ENCODE data around the gene FIS1. TPM values are rescaled to one million over a fixed set of nuclear protein-coding genes. Genes with fewer than 3 reads are reported as not detected.

Gene FIS1
- total and polyA plus RNA-seq, 3 experiments from 2014 or later: 137 to 206 (median 139) TPM

- no peaks in the 10 kb centered on the region for H3K36me3 ChIP-seq (ENCODE audit: insufficient read depth, low read length)
- no peaks in the 10 kb centered on the region for H3K9me3 ChIP-seq (ENCODE audit: low read length)
- peak in 1 of 5 donors; percentile 6 for DNase-seq
- ChIA-PET CTCF (interaction anchor here (1.1 to 7.8 kb wide), 10 partner anchors 10 to 327 kb away, joined by 3 to 69 read pairs (median 5); partner anchors contain the start of genes FIS1 and UFSP1), POLR2A (interaction anchor here (1.2 to 3.0 kb wide), 4 partner anchors 20 to 1116 kb away, joined by 3 to 28 read pairs (median 3); partner anchors contain the start of genes FIS1, MCM7 and SRRT)
- Mint-ChIP-seq H3K4me3 (peak overlapping the region; percentile 90 to 98 (median 97)), H3K4me1 (peaks cover 29 to 51% (median 50%) of the 10 kb centered on the region in 3 donors), H3K9me3 (peaks cover 0 to 3% (median 0%) of the 10 kb centered on the region in 5 donors), H3K27me3 (peaks cover 0 to 4% of the 10 kb centered on the region in 2 donors), H3K27ac (peak overlapping the region; percentile 21 to 97 (median 90)), H3K36me3 (peaks cover 0 to 48% (median 0%) of the 10 kb centered on the region in 3 donors)
- peak overlapping the region; percentile 76 for H3K27ac ChIP-seq (ENCODE audit: low read depth, low read length)
- no peaks in the 10 kb centered on the region for H3K27me3 ChIP-seq (ENCODE audit: insufficient read depth, low read length, poor library complexity, severe bottlenecking)
- H3K4me3 ChIP-seq (ENCODE audit: low read length): peak overlapping the region; percentile 82
- H3K4me1 ChIP-seq (ENCODE audit: insufficient read depth, low read length): peaks cover 25% of the 10 kb centered on the region
Observed at GRCh38 chr7:101216860-101217387, 28.0 kb downstream of the FIS1 start.

DNA sequence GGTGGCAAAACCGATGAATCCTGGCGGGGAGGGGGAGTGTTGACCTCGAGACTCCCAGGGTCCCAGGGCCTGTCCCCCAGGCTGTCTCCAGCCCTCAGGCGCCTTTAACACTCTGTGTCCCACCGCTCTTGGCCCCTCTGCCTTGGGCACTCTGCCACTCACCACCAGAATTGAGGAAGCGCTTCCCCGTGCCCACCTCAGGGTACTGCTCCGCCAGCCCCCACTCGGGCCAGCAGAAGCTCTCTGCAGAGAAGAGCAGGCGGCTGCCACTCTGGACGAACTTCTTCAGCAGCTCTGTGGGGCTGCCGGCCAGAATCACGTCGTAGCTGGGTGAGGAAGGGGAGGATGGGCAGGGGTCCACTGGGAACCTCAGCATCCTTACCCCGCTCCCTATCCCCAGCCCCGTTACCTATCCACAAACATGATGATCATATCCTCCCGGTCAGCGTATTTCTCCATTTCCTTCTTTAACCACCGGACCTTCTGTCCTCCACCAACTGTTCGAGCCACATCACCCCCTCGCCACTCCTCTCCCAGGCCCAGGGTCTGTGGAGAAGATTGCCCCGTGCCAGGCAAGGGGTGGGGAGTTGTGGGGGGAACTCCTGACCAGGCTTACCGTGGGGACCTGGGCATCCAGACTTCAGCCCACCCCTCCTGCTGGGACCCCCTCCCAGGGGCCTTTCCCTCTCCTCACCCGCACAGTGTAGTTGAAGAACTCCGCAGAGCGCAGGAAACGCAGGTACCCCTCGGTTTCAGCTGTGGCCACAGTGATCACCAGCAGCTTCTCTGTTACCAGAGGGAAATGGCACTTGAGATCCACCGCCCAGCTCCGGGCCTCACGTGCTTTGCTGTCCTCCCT is 28.7 kb downstream of the FIS1 start:
- H3K4me1 Mint-ChIP-seq: peaks cover 25 to 50% (median 44%) of the 10 kb centered on the region in 3 donors
- ChIA-PET POLR2A (interaction anchor here (1.2 to 3.0 kb wide), 2 partner anchors 28 to 341 kb away, joined by 3 to 28 read pairs; partner anchors contain the start of genes FIS1 and SRRT), CTCF (interaction anchor here (2.1 to 7.8 kb wide), 4 partner anchors 23 to 72 kb away, joined by 6 to 69 read pairs (median 13); partner anchors contain the start of gene FIS1)
- Histone ChIP-seq H3K36me3 (ENCODE audit: insufficient read depth, low read length) (no peaks in the 10 kb centered on the region), H3K27ac (ENCODE audit: low read depth, low read length) (peak overlapping the region; percentile 76), H3K27me3 (ENCODE audit: insufficient read depth, low read length, poor library complexity, severe bottlenecking) (no peaks in the 10 kb centered on the region), H3K4me1 (ENCODE audit: insufficient read depth, low read length) (peaks cover 25% of the 10 kb centered on the region), H3K4me3 (ENCODE audit: low read length) (peak overlapping the region; percentile 82), H3K9me3 (ENCODE audit: low read length) (no peaks in the 10 kb centered on the region)
- DNase-seq: no peak
- peak overlapping the region; percentile 79 to 98 (median 96) for H3K4me3 Mint-ChIP-seq
- peaks cover 0 to 47% (median 0%) of the 10 kb centered on the region in 3 donors for H3K36me3 Mint-ChIP-seq
- H3K27ac Mint-ChIP-seq: peak overlapping the region; percentile 21 to 96 (median 76)
- H3K9me3 Mint-ChIP-seq: peaks cover 0 to 3% (median 0%) of the 10 kb centered on the region in 5 donors
- H3K27me3 Mint-ChIP-seq: peaks cover 0 to 4% of the 10 kb centered on the region in 2 donors

DNA sequence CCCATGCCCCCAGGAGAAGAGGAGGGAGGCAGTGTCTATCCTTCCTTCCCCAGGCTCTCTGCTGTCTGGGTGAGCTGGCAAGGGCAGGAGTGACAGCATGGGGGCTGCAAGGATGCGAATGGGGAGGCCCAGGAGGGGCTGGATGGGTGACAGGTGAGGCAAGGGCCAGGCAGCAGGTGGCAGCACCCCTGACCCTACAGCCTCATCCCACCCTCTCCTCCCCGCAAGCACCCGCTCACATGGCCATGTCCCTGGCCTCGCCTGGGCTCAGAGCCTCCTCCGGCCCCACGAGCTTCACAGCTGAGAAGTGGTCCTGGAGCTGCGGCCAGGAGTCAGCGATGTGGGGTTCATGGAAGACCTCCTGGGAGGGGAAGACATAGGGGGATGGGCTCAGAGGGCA is 32.9 kb downstream of the FIS1 start:
- Histone ChIP-seq H3K36me3 (ENCODE audit: insufficient read depth, low read length) (no peaks in the 10 kb centered on the region), H3K27me3 (ENCODE audit: insufficient read depth, low read length, poor library complexity, severe bottlenecking) (no peaks in the 10 kb centered on the region), H3K27ac (ENCODE audit: low read depth, low read length) (no peak overlapping the region), H3K4me3 (ENCODE audit: low read length) (no peak overlapping the region), H3K4me1 (ENCODE audit: insufficient read depth, low read length) (peaks cover 11% of the 10 kb centered on the region), H3K9me3 (ENCODE audit: low read length) (no peaks in the 10 kb centered on the region)
- ChIA-PET POLR2A (no interaction called here), CTCF (interaction anchor here (1.6 kb wide), 1 partner anchor 41 kb away, joined by 3 read pairs; no protein-coding TSS in a partner anchor)
- Mint-ChIP-seq H3K27ac (no peak overlapping the region), H3K9me3 (no peaks in the 10 kb centered on the region), H3K4me1 (peaks cover 6 to 17% (median 10%) of the 10 kb centered on the region in 3 donors), H3K4me3 (no peak overlapping the region), H3K36me3 (peaks cover 0 to 56% (median 6%) of the 10 kb centered on the region in 3 donors), H3K27me3 (no peaks in the 10 kb centered on the region)
- DNase-seq: no peak

GRCh38 chr7:101211501-101211900 is 33.4 kb downstream of the FIS1 start:
- no peaks in the 10 kb centered on the region for H3K36me3 ChIP-seq (ENCODE audit: insufficient read depth, low read length)

DNA sequence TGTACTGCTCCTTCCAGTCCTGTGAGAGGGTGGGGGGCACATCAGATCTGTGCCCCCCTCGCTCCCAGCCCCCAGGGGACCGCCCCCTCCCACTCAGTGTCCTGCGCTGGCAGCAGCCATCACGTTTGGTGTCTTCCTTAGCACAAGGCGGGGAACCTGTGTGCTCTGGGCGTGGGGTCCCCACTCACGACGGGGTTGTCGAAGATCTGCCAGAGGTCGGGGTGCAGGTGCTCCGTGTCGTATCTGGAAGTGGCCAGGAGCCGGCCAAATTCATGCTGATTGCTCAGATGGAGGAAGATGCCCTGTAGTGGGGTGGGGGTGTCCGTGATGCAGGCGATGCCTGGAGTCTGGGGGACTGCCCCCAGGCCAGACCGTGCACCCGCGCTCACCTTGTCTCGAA is 34.7 kb downstream of the FIS1 start:
- Histone ChIP-seq H3K27ac (ENCODE audit: low read depth, low read length) (no peak overlapping the region), H3K27me3 (ENCODE audit: insufficient read depth, low read length, poor library complexity, severe bottlenecking) (no peaks in the 10 kb centered on the region), H3K4me3 (ENCODE audit: low read length) (no peak overlapping the region), H3K36me3 (ENCODE audit: insufficient read depth, low read length) (no peaks in the 10 kb centered on the region), H3K4me1 (ENCODE audit: insufficient read depth, low read length) (no peaks in the 10 kb centered on the region), H3K9me3 (ENCODE audit: low read length) (no peaks in the 10 kb centered on the region)
- H3K27me3 Mint-ChIP-seq: no peaks in the 10 kb centered on the region
- no peak overlapping the region for H3K4me3 Mint-ChIP-seq
- H3K9me3 Mint-ChIP-seq: no peaks in the 10 kb centered on the region
- H3K4me1 Mint-ChIP-seq: peaks cover 0 to 3% (median 0%) of the 10 kb centered on the region in 3 donors
- ChIA-PET POLR2A (interaction anchor here (0.6 kb wide), 2 partner anchors 15 to 1739 kb away, joined by 3 read pairs; no protein-coding TSS in a partner anchor), CTCF (no interaction called here)
- peaks cover 6 to 54% (median 6%) of the 10 kb centered on the region in 3 donors for H3K36me3 Mint-ChIP-seq
- no peak for DNase-seq
- H3K27ac Mint-ChIP-seq: peak overlapping the region in 1 of 8 donors; percentile 38

More at GRCh38 chr7:101211501-101211900, 33.4 kb downstream of the FIS1 start:
- Mint-ChIP-seq H3K27ac (peak overlapping the region in 1 of 8 donors; percentile 35), H3K9me3 (no peaks in the 10 kb centered on the region), H3K27me3 (no peaks in the 10 kb centered on the region), H3K4me3 (no peak overlapping the region), H3K4me1 (peaks cover 3 to 12% (median 6%) of the 10 kb centered on the region in 3 donors), H3K36me3 (peaks cover 0 to 55% (median 6%) of the 10 kb centered on the region in 3 donors)
- ChIA-PET CTCF (interaction anchor here (1.6 kb wide), 1 partner anchor 41 kb away, joined by 3 read pairs; no protein-coding TSS in a partner anchor), POLR2A (no interaction called here)
- no peak overlapping the region for H3K27ac ChIP-seq (ENCODE audit: low read depth, low read length)
- no peak overlapping the region for H3K4me3 ChIP-seq (ENCODE audit: low read length)
- H3K4me1 ChIP-seq (ENCODE audit: insufficient read depth, low read length): peaks cover 5% of the 10 kb centered on the region
- H3K27me3 ChIP-seq (ENCODE audit: insufficient read depth, low read length, poor library complexity, severe bottlenecking): no peaks in the 10 kb centered on the region
- H3K9me3 ChIP-seq (ENCODE audit: low read length): no peaks in the 10 kb centered on the region
- DNase-seq: no peak

- Histone ChIP-seq H3K4me1 (ENCODE audit: insufficient read depth, low read length) (no peaks in the 10 kb centered on the region), H3K36me3 (ENCODE audit: insufficient read depth, low read length) (no peaks in the 10 kb centered on the region), H3K9me3 (ENCODE audit: low read length) (no peaks in the 10 kb centered on the region), H3K27ac (ENCODE audit: low read depth, low read length) (no peak overlapping the region), H3K27me3 (ENCODE audit: insufficient read depth, low read length, poor library complexity, severe bottlenecking) (no peaks in the 10 kb centered on the region), H3K4me3 (ENCODE audit: low read length) (no peak overlapping the region)
- H3K27me3 Mint-ChIP-seq: peaks cover 4% of the 10 kb centered on the region in 2 donors
- H3K4me1 Mint-ChIP-seq: peaks cover 2 to 6% (median 5%) of the 10 kb centered on the region in 3 donors
- H3K9me3 Mint-ChIP-seq: no peaks in the 10 kb centered on the region
- ChIA-PET POLR2A (no interaction called here), CTCF (no interaction called here)
- H3K4me3 Mint-ChIP-seq: no peak overlapping the region
- DNase-seq: no peak
- peaks cover 6 to 46% (median 6%) of the 10 kb centered on the region in 3 donors for H3K36me3 Mint-ChIP-seq
- H3K27ac Mint-ChIP-seq: peak overlapping the region in 2 of 8 donors; percentile 23 to 26
Observed at GRCh38 chr7:101208794-101209193, 36.1 kb downstream of the FIS1 start.

DNA sequence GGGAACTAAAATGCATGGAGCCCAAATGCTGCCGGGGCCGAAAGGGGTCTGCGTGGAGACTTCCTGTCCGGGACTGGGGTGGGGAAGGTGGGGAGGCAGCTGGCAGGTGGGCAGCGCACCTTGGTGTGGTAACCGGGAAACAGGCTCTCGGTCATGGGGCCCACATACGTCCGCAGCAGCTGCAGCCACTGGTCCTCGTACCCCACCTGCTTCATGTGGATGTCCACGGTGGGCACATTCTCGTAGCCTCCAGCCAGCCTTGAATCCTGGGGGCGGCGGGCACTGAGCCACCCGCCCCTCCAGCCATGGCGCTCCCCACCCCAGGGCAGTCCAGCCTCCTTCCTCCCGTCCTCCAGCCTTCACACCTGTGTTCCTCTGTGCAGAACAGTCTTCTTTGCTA is 37.4 kb downstream of the FIS1 start:
- no peaks in the 10 kb centered on the region for H3K9me3 Mint-ChIP-seq
- Histone ChIP-seq H3K9me3 (ENCODE audit: low read length) (no peaks in the 10 kb centered on the region), H3K36me3 (ENCODE audit: insufficient read depth, low read length) (no peaks in the 10 kb centered on the region), H3K27ac (ENCODE audit: low read depth, low read length) (no peak overlapping the region), H3K4me1 (ENCODE audit: insufficient read depth, low read length) (peaks cover 5% of the 10 kb centered on the region), H3K27me3 (ENCODE audit: insufficient read depth, low read length, poor library complexity, severe bottlenecking) (no peaks in the 10 kb centered on the region), H3K4me3 (ENCODE audit: low read length) (no peak overlapping the region)
- peaks cover 6 to 9% (median 8%) of the 10 kb centered on the region in 3 donors for H3K4me1 Mint-ChIP-seq
- POLR2A ChIA-PET: no interaction called here
- DNase-seq: no peak
- CTCF ChIA-PET: no interaction called here
- H3K36me3 Mint-ChIP-seq: peaks cover 6 to 40% (median 6%) of the 10 kb centered on the region in 3 donors
- H3K4me3 Mint-ChIP-seq: no peak overlapping the region
- peaks cover 12 to 13% of the 10 kb centered on the region in 2 donors for H3K27me3 Mint-ChIP-seq
- no peak overlapping the region for H3K27ac Mint-ChIP-seq
